HG02623 (cell line): ENCODE measurements around the gene PSD4.
A peak's percentile ranks its signal among the peaks of the same experiment; 100 is the strongest.

Source experiments
- ATAC-seq: cut with Tn5 transposase; IDR thresholded peaks from one replicate; pipeline ENCODE4 v1.9.1; 2021; ENCODE audit warnings: moderate library complexity; ENCODE audit not compliant: unreplicated experiment

Gene PSD4

DNA sequence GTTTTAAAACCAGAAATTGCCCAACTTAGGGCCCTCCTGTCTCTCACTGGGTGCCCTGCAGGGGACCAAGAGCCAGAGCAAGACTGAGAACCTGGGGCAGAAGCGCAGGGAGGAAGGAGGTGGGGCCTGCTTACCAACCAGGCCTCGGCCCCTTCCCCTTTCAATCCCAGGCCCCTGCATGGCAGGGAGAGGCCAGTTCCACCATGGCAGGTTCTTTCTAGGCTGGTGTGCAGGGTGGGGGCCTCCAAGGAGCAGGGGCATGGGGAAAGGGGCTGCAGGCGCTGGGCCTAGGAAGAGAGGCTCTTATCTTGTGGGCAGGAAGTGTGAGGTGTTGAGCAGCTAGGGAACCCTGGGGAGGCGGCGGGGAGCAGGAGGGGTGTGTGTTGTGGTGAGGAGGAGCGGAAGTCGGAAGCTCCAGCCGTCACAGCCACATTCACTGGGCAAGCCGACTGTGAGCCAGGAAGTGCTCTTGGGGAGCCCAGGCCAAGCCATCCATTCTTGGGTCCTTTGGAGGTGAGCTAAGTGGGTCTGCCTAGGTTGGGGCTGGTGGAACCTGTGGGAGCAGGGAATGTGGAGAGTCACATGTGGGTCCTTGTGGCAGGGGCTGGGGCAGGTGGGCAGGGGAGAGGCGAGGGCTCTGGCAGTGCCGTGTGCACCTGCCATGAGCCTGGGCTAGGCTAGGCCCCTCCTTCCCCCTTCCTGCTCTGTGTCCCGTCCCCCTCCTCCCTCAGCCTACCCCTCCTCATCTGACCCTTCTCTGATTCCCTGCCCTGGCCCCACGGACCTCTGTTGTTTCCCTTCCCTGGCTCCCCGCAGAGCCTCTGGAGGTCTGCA, at the start of gene PSD4:
PSD4 (plus strand) TSS at position 430 of the 834 bp plus-strand sequence. CDS start 8,486 bp downstream, outside the sequence.
- peak; percentile 62 for ATAC-seq

DNA sequence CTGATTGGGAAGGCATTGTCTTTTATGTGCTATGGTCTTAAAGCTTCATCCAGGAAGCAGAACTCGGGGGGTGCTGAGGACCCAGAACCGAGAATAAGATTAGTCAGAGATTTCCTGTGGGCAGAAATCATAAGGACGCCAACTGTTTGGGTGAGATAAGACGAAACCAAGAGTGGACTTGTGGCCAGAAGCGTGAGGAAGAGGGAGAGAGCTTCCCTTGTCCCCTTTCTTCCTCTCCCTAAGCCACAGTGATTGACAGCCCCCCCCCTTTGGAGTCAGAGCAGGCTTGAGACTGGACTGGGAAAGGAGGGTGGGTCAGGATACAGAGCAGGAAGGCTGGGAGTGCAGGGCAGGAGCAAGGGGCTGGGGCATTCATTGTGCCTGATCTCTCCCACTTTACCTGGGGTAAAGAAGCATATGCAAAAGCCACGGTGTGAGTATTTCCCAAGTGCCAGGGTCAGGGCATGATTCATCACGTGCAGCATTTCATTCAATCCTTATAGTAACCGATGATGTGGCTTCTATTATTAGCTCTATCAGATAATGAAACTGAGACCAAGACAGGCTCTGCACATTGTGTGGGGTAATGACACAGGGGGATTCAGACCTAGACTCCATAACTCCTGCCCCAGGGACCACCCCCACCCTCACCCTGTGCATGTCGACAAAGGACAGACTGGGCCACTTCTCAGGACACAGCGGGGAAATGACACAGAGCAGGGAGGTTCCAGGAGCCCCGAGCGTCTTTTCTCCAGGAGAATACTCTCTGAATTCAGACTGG, 49.4 kb upstream of the PSD4 start:
- ATAC-seq: peak; percentile 46

- ATAC-seq: no peak
Observed at GRCh38 chr2:113124984-113125855, 48.6 kb upstream of the PSD4 start.

- no peak for ATAC-seq
Observed at GRCh38 chr2:113126845-113127645, 46.7 kb upstream of the PSD4 start, which contains the start of gene IL1RN. TSS of gene IL1RN (plus strand) at chr2:113127598. CDS start at chr2:113127625, 27 bp downstream.

DNA sequence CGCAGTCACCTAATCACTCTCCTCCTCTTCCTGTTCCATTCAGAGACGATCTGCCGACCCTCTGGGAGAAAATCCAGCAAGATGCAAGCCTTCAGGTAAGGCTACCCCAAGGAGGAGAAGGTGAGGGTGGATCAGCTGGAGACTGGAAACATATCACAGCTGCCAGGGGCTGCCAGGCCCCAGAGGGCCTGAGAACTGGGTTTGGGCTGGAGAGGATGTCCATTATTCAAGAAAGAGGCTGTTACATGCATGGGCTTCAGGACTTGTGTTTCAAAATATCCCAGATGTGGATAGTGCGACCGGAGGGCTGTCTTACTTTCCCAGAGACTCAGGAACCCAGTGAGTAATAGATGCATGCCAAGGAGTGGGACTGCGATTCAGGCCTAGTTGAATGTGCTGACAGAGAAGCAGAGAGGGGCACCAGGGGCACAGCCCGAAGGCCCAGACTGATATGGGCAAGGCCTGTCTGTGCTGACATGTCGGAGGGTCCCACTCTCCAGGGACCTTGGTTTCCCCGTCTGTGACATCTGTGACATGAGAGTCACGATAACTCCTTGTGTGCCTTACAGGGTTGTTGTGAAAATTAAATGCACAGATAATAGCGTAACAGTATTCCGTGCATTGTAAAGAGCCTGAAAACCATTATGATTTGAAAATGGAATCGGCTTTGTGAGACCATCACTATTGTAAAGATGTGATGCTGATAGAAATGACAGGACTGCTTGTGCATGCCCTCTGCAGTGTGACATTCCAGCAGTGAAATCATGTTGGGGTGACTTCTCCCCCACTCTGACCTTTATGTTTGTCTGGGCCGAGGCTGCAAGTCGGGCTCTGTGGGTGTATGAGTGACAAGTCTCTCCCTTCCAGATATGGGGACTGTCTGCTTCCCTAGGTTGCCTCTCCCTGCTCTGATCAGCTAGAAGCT, 45.9 kb upstream of the PSD4 start:
- ATAC-seq: no peak

- ATAC-seq: no peak
Observed at GRCh38 chr2:113129519-113130078, 44.2 kb upstream of the PSD4 start.

GRCh38 chr2:113131352-113132185, 42.2 kb upstream of the PSD4 start:
- ATAC-seq: no peak

DNA sequence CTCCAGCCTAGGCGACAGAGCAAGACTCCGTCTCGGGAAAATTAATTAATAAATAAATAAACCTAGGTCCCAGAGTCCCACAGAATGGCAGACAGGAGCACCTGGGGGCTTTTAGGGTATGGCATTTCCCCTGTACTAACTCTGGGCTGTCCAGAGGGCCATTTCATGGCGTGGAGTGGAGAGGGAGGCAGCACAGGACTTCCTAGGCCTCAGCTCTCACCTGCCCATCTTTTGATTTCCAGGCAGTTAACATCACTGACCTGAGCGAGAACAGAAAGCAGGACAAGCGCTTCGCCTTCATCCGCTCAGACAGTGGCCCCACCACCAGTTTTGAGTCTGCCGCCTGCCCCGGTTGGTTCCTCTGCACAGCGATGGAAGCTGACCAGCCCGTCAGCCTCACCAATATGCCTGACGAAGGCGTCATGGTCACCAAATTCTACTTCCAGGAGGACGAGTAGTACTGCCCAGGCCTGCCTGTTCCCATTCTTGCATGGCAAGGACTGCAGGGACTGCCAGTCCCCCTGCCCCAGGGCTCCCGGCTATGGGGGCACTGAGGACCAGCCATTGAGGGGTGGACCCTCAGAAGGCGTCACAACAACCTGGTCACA, 41.3 kb upstream of the PSD4 start:
- ATAC-seq: no peak

GRCh38 chr2:113133704-113134598, 39.8 kb upstream of the PSD4 start:
- no peak for ATAC-seq

- no peak for ATAC-seq
Observed at GRCh38 chr2:113134717-113135116, 39.1 kb upstream of the PSD4 start.

DNA sequence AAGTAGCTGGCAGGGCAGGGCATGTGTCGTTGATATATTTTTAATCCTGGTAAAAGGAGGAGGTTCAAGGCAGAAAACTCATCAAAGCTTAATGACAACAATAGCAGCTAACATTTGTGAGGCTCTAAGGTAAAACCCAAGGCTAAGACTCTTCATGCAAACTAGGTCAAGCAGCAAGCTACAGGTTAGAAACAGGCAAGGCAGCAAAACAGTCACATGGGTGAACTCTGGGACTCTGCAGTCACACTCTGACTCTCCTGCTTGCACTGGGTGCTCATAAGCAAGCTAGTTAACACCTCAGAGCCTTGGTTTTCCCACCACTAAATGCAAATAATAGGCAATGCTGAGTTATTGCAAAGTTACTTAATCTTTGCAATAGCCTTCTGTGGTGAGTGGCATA, 38.5 kb upstream of the PSD4 start:
- no peak for ATAC-seq

- ATAC-seq: no peak
Observed at GRCh38 chr2:113136828-113137775, 36.7 kb upstream of the PSD4 start.

DNA sequence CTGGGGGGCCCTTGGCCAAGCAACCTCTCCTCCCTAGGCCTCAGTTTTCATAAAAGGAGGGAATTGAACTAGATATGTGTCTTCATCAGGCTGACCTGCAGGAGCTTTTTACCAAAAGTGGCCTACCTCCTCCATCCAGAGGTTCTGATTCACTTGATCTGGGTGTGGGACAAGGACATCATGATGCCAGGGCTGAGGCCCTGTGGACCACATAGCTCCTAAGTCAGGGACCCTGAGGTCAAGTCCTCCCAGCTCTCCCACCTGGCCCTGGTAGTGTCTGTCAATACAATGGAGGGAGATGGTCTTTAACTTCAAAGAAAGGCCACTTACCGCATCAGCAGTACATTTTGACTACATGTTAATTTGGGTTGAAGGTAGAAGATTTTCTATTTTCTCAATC, 35.9 kb upstream of the PSD4 start:
- no peak for ATAC-seq

DNA sequence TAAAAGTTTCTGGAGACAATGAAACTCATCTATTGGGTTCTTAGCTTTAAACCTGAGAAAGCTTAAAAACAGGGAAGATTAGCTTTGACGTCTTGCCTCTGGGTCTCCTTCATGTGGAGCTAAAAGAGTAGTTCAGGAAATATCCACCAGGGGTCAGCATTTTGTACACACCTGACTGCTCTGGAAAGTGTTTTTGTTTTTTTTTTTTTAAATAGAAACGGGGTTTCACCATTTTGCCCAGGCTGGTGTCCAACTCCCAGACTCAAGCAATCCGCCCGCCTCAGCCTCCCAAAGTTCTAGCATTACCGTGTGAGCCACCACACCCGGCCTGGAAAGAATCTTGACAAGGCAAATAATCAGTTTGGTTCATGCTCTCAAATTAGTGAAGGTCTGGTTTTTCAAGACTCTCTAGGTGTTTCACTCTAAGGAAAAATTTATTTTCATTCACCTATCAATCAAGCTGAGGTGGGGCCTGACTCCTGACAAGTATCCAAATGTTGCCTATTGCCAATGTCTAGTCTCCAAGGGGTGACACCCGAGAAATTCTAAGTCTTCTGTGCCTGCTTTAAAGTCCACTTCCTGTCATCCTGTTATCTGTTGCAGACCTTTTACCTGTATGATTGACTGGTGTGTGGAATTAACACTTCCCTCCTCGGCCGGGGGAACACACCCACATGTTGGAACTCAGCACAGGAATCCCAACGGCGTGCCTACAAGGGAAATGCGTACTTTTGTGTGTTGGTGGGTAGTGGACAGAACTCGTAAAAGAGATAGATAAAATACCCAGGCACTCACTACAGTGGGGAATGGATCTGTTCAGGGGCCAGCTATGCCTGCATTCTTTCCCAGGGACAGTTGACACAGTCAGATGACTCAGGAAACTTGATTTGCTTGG, 35.1 kb upstream of the PSD4 start:
- ATAC-seq: no peak
